Renal cortical epithelial cell (primary cell): ENCODE measurements around the gene RAD51AP2. TPM values are rescaled to one million over a fixed set of nuclear protein-coding genes. Genes with fewer than 3 reads are reported as not detected.

Source experiments
- DNase-seq: peaks from one replicate; pipeline ENCODE4 v3.0.0-alpha.2; 2011; ENCODE audit warnings: low read depth
- total RNA-seq: library from RNA; depleted of rRNA; stranded (reverse); fragments of >200 nt; gene quantifications from 2 replicates; pipeline ENCODE4 v1.2.3, GENCODE V29; 2014

RAD51AP2 gene
- total RNA-seq, 1 donor from 2014 or later, result under 0.01 TPM

DNA sequence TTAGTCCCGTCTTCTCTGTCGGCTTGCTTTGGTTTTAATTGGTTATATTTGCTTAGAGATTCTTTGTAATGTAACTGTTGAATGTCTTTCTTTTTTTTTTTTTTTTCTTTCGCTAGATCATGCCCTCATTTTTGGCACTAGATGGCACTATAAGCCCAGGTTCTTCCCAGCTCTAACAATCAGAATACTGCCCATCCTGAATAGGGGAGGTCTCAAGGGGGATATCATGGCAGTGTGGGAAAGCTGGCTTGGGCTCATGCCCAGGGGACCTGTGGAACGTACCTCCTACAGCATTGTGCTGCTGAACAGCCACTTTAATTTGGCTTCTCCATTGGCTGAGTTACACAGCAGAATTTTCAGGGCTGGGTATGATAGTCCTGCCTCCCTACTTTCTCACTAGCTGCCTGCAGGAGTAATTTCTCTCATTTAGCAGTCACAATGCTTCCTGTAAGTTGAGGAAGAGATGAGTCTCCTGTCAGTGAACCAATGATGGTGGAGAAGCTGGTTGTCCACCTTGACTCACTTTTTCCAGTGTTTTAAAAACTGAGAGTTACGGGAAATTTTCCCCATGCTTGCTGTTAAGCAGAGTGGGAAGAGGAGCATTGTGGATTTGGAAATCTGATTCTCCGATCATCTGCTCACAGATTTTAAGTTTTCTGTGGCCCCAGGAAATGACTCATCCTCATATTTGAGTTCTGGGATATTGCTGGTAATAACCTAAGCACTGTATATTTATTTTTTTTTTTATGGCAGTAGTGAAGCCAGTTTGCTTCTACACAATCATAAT lies 47.2 kb downstream of the RAD51AP2 start:
- DNase-seq, result peak; percentile 24

- DNase-seq, result no peak
These were observed 57.2 kb downstream of the RAD51AP2 start for GRCh38 chr2:17461087-17461475.

Other genes starting within 250 kb of the RAD51AP2 start
- gene VSNL1, start 22.3 kb upstream of the RAD51AP2 start, total RNA-seq, result 0.05 TPM in 1 of 2 replicates, not detected in the other
- 22.2 and 33.8 TPM in 2 replicates for gene SMC6, start 235.4 kb upstream of the RAD51AP2 start, total RNA-seq
- 11.7 and 16.1 TPM in 2 replicates for gene GEN1, start 235.7 kb upstream of the RAD51AP2 start, total RNA-seq